GM12874 (cell line): ENCODE results near the gene TRIM10.

Source experiments
- CTCF ChIP-seq: IDR thresholded peaks from 2 replicates; pipeline ENCODE4 v1.5.1; 2011; ENCODE audit warnings: low read depth, mild to moderate bottlenecking, control low read depth, low read length, moderate library complexity; ENCODE audit not compliant: insufficient read depth

The TRIM10 gene

DNA sequence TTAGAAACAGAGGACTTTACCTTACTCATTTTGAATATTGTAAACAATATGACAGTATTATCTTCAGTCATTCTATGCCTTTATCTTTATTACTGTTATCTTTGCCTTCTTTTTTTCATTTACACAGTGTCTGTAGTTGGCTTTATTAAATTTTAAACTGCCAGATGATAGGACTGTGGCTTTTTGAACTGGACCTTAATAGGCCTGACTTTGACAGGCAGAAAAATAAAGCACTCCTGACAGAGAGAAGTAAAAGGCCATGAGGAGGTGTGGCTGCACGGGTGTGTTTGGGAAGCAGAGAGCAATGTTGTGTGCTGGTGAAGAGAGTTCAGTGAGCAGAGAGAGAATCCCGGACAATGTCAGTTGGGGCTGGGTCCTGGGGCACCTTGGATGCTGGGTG, 17.2 kb downstream of the TRIM10 start:
- no peak for TF ChIP-seq CTCF

- no peak for TF ChIP-seq CTCF
Observed at GRCh38 chr6:30142665-30143064, 18.3 kb downstream of the TRIM10 start.

DNA sequence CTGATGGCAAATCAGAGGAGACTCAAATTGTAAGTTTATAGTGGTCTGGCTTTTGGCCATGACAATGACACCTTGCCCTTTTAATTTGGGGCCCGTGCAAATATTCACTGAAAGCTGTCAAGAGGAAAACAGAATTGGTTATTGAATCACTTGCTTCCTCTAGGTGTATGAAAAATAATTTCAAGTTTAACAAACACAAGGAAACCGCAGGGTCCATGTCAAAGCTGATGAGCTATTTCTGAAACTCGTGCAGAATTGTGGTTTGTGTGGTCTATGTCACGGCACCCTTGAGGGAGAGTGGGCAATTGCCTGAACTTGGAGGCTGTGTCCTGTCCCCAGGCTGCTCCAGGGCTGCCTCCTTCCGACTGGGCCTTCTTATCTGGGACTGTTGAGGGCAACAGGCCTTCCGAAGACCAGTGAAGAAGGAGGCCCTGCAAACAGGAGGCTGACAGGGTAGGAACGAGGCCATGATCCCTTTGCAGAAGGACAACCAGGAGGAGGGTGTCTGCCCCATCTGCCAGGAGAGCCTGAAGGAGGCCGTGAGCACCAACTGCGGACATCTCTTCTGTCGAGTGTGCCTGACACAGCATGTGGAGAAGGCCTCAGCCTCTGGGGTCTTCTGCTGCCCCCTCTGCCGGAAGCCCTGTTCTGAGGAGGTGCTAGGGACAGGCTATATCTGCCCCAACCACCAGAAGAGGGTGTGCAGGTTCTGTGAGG, 24.3 kb downstream of the TRIM10 start:
- no peak for TF ChIP-seq CTCF

GRCh38 chr6:30135757-30136156, 25.3 kb downstream of the TRIM10 start, which contains the start of gene TRIM40:
Gene TRIM40, plus strand, starts transcription at chr6:30136140. Its CDS starts 897 bp downstream, at chr6:30137037.
- TF ChIP-seq CTCF, result no peak

DNA sequence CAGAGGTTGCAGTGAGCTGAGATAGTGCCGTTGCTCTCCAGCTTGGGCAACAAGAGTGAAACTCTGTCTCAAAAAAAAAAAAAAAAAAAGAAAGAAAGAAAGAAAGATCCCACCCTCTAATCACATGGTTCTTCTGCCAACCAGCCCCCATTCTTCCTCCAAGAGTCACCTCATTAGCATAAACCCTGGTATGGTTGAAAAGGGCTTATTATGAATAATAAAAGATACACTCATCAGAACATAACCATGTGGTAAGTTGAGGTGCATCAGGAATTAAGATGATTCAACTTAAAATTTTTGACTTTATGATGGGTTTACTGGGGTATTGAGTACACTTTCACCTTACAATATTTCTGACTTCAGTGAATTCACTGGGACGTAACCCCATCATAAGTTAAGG, 25.9 kb downstream of the TRIM10 start:
- no peak for TF ChIP-seq CTCF

DNA sequence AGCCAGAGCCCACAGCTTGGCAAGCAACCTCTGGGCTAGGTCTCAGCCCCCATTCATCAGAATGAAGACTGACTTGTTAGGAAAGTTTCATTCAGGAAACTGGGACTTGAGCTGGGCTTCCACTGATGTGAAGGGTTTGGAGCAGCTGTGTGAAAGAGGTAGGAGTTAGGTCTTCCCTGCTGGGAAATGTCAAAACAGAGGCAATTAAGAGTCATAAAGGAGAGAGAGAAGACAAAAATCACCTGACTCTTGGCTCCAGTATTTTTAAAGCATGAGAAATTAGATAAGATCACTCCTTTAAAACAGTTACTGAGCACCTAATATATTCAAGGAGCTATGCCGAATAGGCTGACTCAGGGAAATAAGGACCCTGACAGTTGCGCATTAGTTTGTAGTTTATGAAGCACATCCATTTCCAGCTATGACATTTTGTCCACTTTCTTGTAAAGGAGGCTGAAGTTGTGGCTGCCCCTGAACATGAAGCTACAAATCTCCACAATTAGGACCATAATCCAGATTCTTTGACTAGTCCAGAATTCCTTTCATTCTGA, 29.0 kb downstream of the TRIM10 start:
- no peak for TF ChIP-seq CTCF

DNA sequence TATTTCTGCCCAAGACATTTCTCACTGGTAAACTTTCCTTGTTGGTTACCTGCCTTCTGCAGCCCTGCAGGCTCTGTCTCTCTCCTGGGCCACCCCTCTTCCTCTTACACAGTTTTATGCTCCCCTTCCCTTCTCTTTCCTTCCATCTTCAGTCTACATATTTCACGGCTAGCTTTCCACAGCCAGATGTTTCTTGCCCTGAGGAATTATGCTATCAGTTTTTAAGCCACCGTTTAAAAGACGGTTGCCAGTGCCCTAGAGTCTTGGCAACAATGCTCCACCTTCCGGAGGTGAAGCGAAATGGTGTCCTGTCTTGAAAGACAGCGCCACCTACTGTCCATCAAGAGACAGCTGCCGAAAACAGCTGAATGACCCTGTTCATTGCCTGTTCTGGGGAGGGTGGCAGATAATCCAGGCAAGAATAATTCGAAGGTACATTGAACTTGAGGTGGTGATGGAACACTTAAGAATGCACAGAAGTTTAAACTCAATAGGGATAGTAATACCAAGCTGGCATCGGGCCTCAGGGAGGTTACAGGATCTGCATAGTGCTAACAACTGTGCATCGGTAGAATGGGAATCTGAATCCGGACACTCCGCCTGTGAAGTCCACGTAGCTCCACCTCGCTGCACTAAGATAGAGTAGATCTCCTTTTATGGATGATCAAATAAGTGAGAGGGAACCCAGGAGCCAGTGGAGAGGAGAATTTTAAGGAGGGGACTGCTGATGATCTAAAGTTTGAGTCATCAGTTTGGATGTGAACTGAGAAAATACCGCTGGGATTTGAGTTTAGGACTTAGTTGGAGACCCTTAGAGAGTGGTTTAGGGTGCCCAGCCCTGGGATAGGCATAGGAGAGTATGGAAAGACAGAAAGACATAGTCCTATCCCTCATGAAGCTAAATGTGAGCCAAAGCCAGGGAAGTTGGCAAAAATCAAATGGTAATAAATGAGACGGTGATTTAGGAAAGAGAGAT, 29.8 kb downstream of the TRIM10 start:
- TF ChIP-seq CTCF, result peak; percentile 95
